ENCODE measurements around the gene MINDY2.

Gene MINDY2

DNA sequence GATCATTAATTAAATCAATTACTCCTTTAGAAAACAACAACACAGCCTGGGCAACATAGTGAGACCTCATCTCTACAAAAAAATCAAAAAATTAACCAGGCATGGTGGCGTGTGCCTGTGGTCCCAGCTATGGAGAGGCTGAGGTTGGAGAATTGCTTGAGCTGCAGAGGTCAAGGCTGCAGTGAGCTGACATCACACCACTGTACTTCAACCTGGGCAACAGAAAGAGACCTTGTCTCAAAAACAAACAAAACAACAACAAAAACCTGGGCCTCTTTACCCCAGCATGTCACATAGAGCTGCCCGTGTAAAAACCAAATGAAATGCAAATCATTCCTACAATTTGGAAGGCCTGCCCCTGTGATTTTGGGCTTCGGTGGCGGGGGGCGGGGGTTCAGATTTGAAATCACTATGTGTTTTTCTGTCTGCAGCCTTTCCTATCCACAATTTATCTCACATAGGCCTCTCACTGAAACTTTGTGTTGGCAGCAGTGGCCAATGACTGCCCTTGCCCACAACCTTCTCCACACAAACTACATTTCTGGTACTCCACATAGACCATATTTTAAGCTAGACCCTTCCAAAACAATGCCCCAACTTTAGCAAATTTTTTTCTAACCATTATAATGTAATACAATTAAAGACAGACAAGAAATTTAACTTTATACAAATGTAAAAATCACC lies 28.1 kb upstream of the MINDY2 start:
- no peak for DNase-seq (ENCODE audit: low spot score)
- TF ChIP-seq, protein P1, sequence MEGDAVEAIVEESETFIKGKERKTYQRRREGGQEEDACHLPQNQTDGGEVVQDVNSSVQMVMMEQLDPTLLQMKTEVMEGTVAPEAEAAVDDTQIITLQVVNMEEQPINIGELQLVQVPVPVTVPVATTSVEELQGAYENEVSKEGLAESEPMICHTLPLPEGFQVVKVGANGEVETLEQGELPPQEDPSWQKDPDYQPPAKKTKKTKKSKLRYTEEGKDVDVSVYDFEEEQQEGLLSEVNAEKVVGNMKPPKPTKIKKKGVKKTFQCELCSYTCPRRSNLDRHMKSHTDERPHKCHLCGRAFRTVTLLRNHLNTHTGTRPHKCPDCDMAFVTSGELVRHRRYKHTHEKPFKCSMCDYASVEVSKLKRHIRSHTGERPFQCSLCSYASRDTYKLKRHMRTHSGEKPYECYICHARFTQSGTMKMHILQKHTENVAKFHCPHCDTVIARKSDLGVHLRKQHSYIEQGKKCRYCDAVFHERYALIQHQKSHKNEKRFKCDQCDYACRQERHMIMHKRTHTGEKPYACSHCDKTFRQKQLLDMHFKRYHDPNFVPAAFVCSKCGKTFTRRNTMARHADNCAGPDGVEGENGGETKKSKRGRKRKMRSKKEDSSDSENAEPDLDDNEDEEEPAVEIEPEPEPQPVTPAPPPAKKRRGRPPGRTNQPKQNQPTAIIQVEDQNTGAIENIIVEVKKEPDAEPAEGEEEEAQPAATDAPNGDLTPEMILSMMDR (IDR thresholded peaks at IDR 0.05; ENCODE audit: extremely low read depth, missing control alignments) = no peak

DNA sequence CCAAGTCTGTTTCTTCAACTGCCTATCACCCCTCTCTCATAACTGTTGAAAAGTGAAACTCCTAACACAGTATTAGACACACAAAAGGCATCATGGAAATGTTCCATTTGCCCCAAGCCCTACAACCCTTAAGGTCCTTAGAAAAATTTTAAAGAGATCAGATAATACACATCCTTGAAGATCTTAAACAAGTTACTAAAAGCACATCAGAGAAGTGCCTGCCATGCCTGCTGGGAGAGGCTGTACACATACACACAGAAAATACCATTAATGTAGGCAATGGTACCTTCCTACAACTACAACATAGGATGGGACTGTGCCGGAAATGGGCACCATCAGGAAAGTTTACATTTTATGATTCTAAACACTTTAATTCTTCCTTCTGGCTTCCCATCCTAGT lies 24.9 kb upstream of the MINDY2 start:
- TF ChIP-seq, protein P1 (IDR thresholded peaks at IDR 0.05; ENCODE audit: extremely low read depth, missing control alignments) = no peak
- DNase-seq (ENCODE audit: low spot score) = no peak

DNA sequence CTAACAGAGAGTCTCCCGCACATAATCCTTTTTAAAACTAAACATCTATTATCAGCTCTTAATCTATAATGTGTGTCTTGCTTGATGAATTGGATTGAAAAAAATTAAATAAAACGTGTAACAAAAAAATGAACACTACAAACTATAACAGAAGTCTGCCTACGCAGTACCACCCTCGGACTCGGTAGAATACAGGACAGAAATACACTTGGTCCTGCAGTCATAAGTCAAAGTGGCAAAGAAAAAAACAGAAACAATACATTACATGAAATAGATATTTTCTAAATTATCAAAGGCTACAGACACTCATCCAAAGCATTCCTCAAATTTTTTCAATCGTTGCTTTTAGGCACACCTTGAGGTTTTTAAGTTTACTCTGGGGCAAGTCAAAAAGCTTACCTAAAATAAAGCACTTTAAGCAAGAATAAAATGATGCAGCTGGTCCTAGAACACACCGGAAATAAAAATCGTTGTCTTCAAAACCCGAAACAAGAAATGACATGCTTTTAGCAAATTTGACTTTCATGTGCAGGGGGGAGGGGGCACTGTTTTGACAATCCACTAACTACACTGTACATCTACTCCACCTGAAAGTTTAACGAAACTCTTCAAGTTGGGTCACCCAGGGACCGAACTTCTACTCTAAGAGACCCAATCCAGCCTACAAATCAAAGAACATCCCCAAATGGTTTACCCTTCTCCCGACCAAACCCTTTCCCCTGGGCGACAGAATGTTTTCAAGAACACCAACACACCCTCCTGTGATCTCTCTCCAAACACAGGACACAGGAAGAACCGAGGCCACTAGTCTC lies 22.9 kb upstream of the MINDY2 start:
- peak; percentile 32 for DNase-seq (ENCODE audit: low spot score)
- TF ChIP-seq, protein P1 (IDR thresholded peaks at IDR 0.05; ENCODE audit: extremely low read depth, missing control alignments) = no peak

DNA sequence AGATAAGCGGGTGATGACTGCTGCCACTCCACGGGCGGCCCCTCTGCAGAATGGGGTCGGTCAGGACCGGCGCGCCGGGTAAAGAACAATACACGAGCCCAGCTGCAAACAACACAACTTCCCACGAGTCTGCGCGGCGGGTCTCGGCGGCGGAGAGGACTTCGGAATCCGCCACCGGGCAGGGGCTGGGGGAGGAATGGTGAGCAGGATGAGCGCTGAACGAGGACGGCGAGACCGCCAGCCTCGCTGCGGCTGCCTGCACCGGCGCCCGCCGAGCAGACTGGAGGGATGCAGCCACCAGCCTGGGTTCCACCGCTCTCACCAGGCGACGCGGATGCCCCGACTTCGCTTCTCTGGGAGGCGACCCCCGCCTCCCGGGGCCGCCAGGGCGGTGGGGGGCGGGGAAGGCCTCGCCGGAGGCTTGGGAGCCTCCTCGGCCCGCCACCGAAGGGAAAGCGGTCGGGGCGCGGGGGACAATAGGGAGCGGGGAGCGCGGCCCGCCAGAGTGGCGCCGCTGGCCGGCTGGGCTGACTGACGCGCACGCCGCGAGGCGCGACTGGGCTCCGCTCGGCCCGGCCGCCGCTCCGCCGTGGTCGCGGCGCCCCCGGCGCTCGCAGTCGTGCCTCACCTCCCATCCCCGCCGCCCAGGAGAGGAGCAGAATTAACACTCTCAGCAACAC lies 22.1 kb upstream of the MINDY2 start:
- peak; percentile 36 for DNase-seq (ENCODE audit: low spot score)
- TF ChIP-seq, protein P1 (IDR thresholded peaks at IDR 0.05; ENCODE audit: extremely low read depth, missing control alignments) = no peak

DNA sequence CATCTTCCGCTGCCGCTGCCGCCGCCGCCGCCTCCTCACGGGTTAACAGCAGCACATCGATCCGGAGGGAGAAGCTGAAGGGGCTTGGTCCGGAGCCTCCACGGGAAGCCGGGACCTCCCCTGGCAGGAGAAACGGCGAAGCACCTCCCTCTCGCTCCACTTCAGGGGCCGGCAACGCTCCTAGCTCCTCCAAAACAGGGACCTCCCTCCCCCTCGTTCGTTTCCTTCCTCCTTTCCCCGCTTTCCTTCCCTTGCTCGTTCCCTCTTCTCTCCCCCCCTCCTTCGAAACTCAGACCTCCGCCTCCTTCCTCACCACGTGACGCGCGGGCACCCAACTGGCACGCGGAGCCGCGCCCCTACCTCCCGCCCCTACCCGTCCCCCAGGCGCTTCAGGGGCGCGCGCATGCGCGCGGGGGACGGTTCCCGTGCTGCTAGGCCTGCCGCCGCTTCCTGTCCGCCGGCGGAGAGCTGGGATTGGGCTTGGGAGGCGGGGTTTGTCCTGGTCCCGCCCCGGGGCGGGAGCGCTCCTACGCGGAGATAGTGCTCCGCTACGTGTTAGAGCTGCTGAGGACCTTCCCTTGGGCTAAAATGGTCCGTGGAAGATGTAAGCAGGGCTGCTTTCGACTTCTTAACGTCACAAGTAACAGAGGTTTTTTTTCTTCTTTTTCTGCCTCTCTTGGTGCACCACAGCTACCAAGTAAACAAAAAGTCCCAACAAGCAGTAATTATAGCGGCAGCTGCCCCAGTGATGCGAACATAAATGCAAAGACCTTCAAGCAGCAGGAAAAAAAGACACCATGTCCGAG lies 21.4 kb upstream of the MINDY2 start, which contains the start of gene ADAM10:
TSS of gene ADAM10 (minus strand) at position 176 of the 806 bp plus-strand sequence. CDS start at position 3, 173 bp downstream.
- peak; percentile 99 for DNase-seq (ENCODE audit: low spot score)
- TF ChIP-seq, protein P1 (IDR thresholded peaks at IDR 0.05; ENCODE audit: extremely low read depth, missing control alignments) = no peak

DNA sequence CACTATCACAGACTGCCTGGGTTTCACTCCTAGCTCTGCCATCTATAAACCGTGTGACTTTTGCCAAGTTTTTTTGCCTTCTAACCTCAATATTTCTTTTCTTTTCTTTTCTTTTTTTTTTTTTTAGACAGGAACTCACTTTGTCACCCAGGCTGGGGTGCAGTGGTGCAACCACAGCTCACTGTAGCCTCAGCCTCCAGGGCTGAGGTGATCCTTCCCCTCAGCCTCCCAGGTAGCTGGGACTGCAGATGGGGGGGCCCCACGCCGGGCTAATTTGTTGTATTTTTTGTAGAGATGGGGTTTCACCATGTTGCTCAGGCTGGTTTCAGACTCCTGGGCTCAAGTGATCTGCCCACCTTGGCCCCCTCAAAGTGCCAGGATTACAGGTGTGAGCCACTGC lies 18.4 kb upstream of the MINDY2 start:
- TF ChIP-seq, protein P1 (IDR thresholded peaks at IDR 0.05; ENCODE audit: extremely low read depth, missing control alignments) = no peak
- no peak for DNase-seq (ENCODE audit: low spot score)
